SU-DHL-6 (cell line): ENCODE measurements around the gene CKAP2L.

Source experiments
- H2AFZ ChIP-seq: fragments of 200-600 bp; sonication (generic); 2 replicates; pipeline ENCODE4 v1.6.1; 2014; ENCODE audit warnings: low read depth, mild to moderate bottlenecking, moderate library complexity, mixed read lengths, antibody characterized with exemption, low read length; ENCODE audit not compliant: severe bottlenecking
- H3F3A ChIP-seq: fragments of 200-600 bp; shearing (Covaris generic); 2 replicates; pipeline ENCODE4 v1.6.0; 2016; ENCODE audit warnings: antibody characterized with exemption, mild to moderate bottlenecking; ENCODE audit not compliant: insufficient read depth
- H3K27ac ChIP-seq: fragments of 200-600 bp; sonication (generic); 2 replicates; pipeline ENCODE4 v1.5.1; 2016; ENCODE audit warnings: low read depth, mild to moderate bottlenecking, low read length, moderate library complexity, mixed read lengths
- H3K27me3 ChIP-seq: fragments of 200-600 bp; sonication (generic), shearing (Covaris generic); 2 replicates; pipeline ENCODE4 v1.6.0; 2014; ENCODE audit warnings: mild to moderate bottlenecking, low read length
- H3K36me3 ChIP-seq: fragments of 200-600 bp; sonication (generic); 2 replicates; pipeline ENCODE4 v1.6.1; 2014; ENCODE audit warnings: mild to moderate bottlenecking, low read length, mixed read lengths
- H3K4me2 ChIP-seq: fragments of 300-600, 200-600 bp; shearing (Covaris generic), sonication (generic); 2 replicates; pipeline ENCODE4 v1.6.0; 2014; ENCODE audit warnings: low read length, low read depth, mild to moderate bottlenecking; ENCODE audit not compliant: poor library complexity, severe bottlenecking
- H3K4me3 ChIP-seq: fragments of 200-600 bp; sonication (generic); 2 replicates; pipeline ENCODE4 v1.5.1; 2014; ENCODE audit warnings: antibody characterized with exemption, low read length, mild to moderate bottlenecking, mixed read lengths; ENCODE audit not compliant: insufficient read depth, poor library complexity, severe bottlenecking
- H3K79me2 ChIP-seq: fragments of 200-600 bp; sonication (generic); 2 replicates; pipeline ENCODE4 v1.6.1; 2014; ENCODE audit warnings: mild to moderate bottlenecking, low read length, moderate library complexity; ENCODE audit not compliant: insufficient read depth
- H3K9ac ChIP-seq: fragments of 200-600 bp; sonication (generic); 2 replicates; pipeline ENCODE4 v1.7.0; 2014; ENCODE audit warnings: mild to moderate bottlenecking, low read length
- H3K9me2 ChIP-seq: fragments of 200-600 bp; sonication (generic); replicated peaks from 2 replicates; pipeline ENCODE4 v1.6.1; 2014; ENCODE audit warnings: low read length; ENCODE audit not compliant: insufficient read depth
- H3K9me3 ChIP-seq: fragments of 200-600 bp; sonication (generic); 2 replicates; pipeline ENCODE4 v1.6.1; 2014; ENCODE audit warnings: low read length, mixed read lengths; ENCODE audit not compliant: insufficient read depth
- H4K20me1 ChIP-seq: fragments of 200-600 bp; sonication (generic); 2 replicates; pipeline ENCODE4 v1.6.1; 2014; ENCODE audit warnings: low read depth, mild to moderate bottlenecking, antibody characterized with exemption, low read length, moderate library complexity, mixed read lengths
- CTCF ChIP-seq: fragments of 200-600 bp; sonication (generic); IDR thresholded peaks from one replicate; pipeline ENCODE4 v1.5.1; 2017; ENCODE audit warnings: antibody characterized with exemption, mild to moderate bottlenecking, low read length, moderate library complexity; ENCODE audit not compliant: insufficient read depth, poor library complexity, severe bottlenecking
- EZH2phosphoT487 ChIP-seq: fragments of 200-600 bp; sonication (generic), shearing (Covaris generic); conservative IDR thresholded peaks from 2 replicates; pipeline ENCODE4 v1.6.1; 2018; ENCODE audit warnings: mild to moderate bottlenecking, antibody characterized with exemption, low read length, moderate library complexity, mixed read lengths

The CKAP2L gene

GRCh38 chr2:112774536-112775285, 10.3 kb upstream of the CKAP2L start:
- no peaks in the 10 kb centered on the region for H3K27me3 ChIP-seq
- no peaks in the 10 kb centered on the region for H3K36me3 ChIP-seq
- H3K4me3 ChIP-seq = no peak overlapping the region
- no peaks in the 10 kb centered on the region for H4K20me1 ChIP-seq
- H3F3A ChIP-seq = no peaks in the 10 kb centered on the region
- no peaks in the 10 kb centered on the region for H3K9me3 ChIP-seq
- H3K9me2 ChIP-seq = no peaks in the 10 kb centered on the region
- H3K4me2 ChIP-seq = no peak overlapping the region
- no peak overlapping the region for H3K27ac ChIP-seq
- H2AFZ ChIP-seq = no peak overlapping the region
- no peak overlapping the region for H3K9ac ChIP-seq
- H3K79me2 ChIP-seq = no peaks in the 10 kb centered on the region
- TF ChIP-seq CTCF = no peak
- TF ChIP-seq EZH2phosphoT487 = no peak

GRCh38 chr2:112773556-112773955, 9.1 kb upstream of the CKAP2L start:
- no peaks in the 10 kb centered on the region for H3K79me2 ChIP-seq
- no peaks in the 10 kb centered on the region for H3K27me3 ChIP-seq
- H3K9me3 ChIP-seq = no peaks in the 10 kb centered on the region
- TF ChIP-seq CTCF (no peak), EZH2phosphoT487 (no peak)
- no peaks in the 10 kb centered on the region for H4K20me1 ChIP-seq
- H3K9ac ChIP-seq = no peak overlapping the region
- no peak overlapping the region for H3K4me3 ChIP-seq
- no peak overlapping the region for H3K27ac ChIP-seq
- no peaks in the 10 kb centered on the region for H3F3A ChIP-seq
- H3K9me2 ChIP-seq = no peaks in the 10 kb centered on the region
- no peak overlapping the region for H2AFZ ChIP-seq
- H3K36me3 ChIP-seq = no peaks in the 10 kb centered on the region
- H3K4me2 ChIP-seq = no peak overlapping the region

GRCh38 chr2:112772911-112773475, 8.6 kb upstream of the CKAP2L start:
- Histone ChIP-seq H2AFZ (no peak overlapping the region), H3K9me2 (no peaks in the 10 kb centered on the region)
- TF ChIP-seq CTCF = no peak
- no peak for TF ChIP-seq EZH2phosphoT487

More at GRCh38 chr2:112772911-112773475, 8.6 kb upstream of the CKAP2L start:
- Histone ChIP-seq H3K27ac (no peak overlapping the region), H3K9me3 (no peaks in the 10 kb centered on the region), H3K36me3 (no peaks in the 10 kb centered on the region), H3K9ac (no peak overlapping the region), H3K79me2 (no peaks in the 10 kb centered on the region), H3K27me3 (no peaks in the 10 kb centered on the region), H4K20me1 (no peaks in the 10 kb centered on the region), H3K4me3 (no peak overlapping the region), H3F3A (no peaks in the 10 kb centered on the region), H3K4me2 (no peak overlapping the region)
